ENCODE results near the gene PHACTR3.

PHACTR3 gene

DNA sequence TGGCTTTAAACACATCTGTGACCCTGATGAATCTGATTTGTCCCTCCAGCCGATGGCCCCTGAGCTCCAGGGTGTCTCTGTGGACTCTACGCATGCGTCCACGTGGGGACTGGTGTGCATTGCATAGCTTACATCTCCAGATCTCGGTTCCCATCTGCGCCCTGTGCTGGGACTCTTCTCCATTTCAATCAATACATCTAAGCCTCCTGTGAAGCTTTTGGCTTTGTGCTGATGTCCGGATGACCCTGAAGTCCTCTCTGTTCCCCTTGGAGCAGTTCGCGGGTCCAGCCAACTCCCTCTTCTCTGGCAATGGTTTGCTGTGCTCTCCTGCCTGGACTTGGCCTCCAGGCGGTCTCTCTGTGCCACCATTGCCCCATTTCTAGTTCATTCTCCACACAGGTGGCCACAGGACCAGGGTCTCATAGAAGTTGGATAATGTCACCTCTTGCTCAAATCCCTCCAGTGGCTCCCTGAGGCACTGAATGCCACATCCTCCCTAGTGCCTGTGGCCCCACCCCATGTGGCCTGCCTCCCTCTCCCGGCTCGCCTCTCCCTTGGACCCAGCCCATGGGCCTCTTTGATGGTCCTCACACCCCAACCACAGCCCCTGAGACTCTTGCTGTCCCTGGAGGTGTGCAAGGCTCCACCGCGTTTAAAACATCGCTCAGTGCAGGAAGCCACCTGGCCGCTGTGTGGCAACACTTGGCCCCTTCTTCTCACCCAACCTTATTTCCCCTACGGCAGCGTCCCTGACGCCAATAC is 173.7 kb downstream of the PHACTR3 start:
- DNase-seq (ENCODE audit: low read depth) = no peak

DNA sequence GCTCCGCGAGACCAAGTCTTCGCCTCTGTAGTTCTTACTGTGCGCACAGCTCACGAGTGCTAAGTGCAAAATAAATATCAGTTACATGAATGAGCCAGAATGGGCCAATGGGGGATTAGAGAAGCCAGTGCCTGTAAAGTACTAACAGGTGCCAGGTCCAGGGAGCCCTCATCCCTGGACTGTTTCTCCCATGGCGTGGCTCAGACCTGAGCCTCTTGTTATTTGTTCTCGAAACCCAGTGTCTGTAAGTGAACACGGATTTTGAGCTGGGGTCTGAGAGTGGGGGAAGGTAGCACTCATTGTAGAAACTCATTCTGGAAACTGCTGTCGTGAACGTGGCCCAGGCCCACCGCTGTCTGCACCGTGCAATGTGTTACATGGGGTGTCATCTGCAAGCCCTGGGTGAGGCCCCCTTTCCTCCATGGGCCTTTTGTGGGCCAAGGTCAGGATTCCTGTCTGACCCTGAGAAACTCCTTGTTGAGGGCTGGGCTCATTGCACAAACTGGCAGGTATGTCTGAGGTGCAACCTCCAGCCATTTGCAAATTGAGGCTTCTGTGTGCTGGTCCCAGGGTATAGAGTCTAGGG is 174.4 kb downstream of the PHACTR3 start:
- DNase-seq (ENCODE audit: low read depth) = no peak

DNA sequence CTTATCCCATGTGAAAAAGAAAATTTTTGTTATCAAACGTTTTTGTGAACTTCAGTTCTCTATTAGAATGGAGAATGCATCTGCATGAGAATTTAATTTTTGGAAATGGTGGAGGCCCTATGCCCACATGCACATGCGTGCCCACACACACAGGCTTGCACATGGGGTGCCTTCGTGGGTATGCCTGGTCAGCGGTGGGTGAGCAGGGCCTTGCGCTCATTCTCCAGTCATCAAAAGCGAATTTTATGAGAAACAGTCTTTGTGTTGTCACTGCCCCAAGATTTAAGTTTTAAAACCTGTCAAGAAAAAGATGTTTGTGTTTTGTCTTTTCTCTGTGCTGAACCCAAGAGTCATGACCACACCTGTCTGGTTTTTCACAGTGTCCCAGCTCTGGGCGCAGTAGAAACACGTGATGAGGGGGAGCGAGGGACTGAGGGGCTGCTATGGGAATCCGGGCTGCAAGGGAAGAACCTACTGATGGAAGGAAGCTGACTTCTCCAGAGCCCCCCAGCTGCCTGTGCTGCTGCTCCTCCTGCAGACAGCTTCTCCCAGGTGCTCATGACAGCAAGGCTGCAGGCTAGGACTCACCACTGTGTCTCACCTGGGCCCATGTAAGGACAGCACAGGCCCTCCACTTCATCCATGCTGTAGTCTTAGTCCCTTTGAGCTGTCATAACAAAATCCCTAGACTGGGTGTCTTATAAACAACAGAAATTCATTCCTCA is 175.5 kb downstream of the PHACTR3 start:
- DNase-seq (ENCODE audit: low read depth) = no peak

DNA sequence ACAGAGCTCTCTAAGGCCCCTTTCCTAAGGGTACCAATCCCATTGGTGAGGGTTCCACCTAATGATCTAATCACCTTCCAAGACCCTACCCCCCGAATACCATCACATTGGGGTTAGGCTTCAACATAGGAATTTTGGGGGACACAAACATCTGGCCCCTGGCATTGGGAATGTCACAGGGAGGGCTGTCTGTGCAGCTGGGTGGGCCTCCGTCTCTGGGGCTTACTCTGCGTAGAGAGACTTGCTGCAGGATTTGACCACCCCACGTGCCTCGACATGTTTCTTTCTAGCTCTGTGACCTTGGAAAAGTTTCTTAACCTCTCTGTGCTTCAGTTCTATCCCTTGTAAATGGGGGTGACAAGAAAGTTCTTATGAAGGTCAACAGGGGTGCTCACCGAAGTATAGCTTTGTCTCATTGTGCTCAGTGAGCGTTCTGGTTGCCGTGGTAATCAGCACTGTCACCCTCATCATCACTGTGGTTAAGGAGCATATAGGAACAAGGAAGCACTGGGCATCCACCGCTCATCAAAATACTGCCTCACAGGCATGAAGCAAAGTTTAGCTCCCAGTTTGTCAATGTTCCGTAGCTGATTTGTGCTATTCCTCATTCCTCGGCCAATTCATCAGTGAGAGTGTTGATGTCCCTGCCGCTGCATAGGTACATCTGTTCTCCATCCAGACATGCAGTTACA is 176.3 kb downstream of the PHACTR3 start:
- no peak for DNase-seq (ENCODE audit: low read depth)

DNA sequence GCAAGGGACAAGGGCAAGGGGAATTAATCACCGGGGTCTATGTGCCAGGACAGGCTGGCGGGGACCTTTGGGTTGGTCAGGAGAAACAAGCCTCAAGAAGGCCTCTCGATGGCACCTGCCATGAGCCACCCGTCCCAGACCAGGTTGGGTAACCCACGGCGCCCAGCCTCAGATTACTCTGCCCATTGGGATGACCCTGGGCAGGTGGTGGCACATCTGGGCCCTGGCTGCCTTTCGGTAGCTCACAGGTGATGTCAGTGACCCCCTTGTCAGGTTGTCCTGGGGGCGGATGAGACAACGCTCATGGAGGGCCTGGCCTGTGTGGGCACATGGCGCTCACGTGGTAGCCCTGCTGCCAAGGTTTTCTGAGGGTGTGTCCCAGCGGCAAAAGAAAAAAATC is 176.9 kb downstream of the PHACTR3 start:
- DNase-seq (ENCODE audit: low read depth) = no peak

DNA sequence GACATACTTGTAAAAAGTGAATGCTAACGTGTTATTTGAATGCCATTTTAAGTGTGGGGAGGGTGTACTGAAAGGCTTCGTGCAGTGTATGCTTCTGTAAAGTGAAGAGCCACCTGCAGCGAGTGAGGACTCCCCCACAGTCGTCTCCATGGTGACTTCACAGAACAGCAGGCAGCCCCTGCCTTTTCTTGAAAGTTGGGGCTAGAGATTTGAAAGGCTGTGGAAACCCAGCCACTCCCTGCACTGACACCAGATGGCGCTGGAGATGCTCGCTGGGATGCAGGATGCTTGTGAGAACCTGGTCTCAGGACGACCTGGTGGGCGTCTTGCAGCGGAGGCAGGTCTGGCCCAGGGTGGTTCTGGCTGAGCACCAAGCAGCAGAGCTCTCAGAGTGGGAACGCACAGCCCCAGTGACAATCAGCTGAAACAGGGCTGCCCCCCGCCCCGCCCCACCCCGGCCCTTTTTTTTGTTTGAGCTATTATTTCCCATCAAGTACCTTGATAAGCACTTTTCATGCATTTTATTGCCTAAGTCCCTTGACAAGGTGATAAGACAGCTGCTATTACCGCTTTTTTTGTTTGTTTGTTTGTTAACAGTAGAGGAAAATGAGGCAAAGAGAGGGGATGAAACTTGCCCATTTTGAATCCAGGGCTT is 178.8 kb downstream of the PHACTR3 start:
- DNase-seq (ENCODE audit: low read depth) = peak; percentile 6

DNA sequence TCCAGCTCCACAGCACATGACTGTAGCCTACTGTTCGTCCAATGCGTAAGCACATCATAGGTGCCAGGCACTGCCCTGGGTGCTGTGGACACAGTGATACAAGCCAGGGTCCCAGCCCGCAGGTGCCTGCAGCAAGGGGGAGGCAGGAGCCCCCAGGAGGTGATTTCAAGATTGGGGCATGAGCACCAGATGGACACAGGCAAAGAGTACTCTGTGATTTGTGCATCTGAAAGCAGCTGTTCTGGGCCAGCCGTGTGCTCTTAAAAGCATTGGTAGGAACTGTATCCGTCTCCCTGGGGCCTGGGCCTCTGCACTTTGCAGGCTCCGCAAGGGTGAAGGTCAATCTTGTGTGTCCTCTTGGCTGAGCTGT is 179.3 kb downstream of the PHACTR3 start:
- no peak for DNase-seq (ENCODE audit: low read depth)

DNA sequence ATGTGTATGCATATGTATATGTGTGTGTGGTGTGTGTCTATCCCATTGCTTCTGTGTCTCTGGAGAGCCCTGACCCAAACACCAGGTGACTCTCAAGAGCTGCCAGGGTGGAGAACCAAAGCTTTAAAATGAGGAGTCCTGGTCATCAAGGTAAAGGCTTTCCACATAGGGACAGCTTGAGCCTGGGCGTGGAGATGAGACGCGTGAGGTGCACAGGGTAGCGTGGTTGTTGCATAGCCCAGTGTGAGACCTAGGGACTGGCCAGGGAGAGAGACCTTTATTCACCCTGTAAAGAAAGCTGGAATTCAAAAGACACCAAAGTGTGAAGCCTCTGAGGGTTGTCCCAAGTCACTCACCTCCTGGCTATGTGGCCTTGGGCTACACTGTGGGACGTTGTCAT is 180.0 kb downstream of the PHACTR3 start:
- no peak for DNase-seq (ENCODE audit: low read depth)

DNA sequence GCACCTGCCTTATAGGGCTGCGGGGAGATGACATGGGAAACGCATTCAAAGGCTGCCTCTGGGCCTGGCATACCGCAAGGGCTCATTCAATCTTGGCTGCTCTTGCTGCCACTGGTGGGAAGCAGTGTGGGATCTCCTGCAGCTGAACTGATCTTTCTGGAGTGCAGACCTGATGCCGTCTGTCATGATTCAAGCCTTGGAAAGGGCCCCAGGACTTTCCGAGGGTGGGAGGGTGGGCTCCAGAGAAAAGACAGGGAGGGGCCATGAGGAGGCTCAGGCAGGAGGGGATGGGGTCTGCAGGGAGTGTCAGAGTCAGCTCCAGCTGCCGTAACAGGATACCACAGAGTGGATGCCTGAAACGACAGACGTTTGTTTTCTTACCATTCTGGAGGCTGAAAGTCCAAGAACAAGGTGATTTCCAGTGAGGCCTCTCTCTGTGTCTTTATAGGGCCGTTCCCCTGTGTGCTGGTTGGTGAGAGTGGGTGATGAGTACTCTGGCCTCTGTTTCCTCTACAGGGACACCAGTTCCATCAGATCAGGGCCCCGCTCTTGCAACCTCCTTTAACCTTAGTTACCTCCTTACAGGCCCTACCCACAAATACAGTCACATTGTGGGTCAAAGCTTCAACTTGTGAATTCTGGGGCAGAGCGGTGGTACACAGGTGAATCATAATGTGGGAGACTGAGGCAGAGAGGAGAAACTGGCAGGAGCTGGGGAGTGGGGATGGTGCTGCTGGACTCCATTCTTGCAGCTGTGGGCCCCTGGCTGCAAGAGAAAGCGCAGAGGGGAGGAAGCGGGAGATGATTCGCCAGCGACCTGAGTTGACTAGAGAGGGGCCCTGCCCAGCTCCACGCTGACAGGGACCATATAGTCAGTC is 180.7 kb downstream of the PHACTR3 start:
- DNase-seq (ENCODE audit: low read depth) = no peak

DNA sequence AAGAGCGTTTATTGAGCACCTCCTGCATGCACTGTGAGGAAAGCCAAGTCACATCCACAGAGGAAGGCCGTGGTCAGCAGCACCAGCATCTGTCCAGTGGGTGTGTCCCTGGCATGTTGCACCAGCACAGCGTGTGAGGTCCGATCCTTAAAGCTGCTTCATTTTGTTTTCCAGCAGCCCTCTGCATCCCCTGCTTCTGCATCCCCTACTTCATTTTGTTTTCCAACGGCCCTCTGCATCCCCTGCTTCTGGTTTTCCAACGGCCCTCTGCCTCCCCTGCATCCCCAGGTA is 181.3 kb downstream of the PHACTR3 start:
- no peak for DNase-seq (ENCODE audit: low read depth)

DNA sequence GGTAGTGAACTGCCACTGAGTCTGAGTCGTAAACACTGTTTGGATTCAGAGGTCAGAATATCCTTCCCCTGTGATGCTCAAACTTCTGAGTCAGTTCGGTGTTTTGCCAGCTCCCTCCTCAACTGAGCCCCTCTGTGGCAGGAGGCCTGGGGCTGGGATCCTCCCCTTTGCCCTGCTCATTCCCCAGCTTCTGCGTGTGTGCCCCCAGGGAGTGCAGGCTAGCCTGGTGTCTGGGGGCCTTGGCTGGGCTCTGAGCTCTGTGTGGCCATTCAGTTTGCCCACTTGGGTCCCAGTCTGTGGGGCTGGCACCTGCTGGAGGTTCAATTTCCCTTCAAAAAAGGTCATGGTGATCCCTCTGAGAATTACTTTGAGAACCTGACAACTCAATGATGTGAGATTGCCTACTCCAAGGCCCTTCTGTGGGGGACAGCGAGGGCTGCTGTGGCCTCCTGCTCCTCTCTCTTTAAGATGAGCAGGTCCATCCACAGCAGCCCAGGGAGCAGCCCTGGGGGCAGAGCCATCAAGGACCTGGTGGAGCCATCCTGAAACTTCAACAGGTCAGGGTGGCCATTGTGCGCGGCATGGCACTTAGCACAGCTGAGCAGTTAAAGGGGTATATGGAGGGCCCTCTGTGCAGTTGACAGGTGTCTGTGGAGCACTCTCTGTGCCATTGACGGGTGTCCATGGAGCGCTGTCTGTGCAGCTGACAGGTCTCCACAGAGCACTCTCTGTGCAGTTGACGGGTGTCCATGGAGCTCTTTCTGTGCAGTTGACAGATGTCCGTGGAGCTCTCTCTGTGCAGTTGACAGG is 181.9 kb downstream of the PHACTR3 start:
- DNase-seq (ENCODE audit: low read depth) = no peak

DNA sequence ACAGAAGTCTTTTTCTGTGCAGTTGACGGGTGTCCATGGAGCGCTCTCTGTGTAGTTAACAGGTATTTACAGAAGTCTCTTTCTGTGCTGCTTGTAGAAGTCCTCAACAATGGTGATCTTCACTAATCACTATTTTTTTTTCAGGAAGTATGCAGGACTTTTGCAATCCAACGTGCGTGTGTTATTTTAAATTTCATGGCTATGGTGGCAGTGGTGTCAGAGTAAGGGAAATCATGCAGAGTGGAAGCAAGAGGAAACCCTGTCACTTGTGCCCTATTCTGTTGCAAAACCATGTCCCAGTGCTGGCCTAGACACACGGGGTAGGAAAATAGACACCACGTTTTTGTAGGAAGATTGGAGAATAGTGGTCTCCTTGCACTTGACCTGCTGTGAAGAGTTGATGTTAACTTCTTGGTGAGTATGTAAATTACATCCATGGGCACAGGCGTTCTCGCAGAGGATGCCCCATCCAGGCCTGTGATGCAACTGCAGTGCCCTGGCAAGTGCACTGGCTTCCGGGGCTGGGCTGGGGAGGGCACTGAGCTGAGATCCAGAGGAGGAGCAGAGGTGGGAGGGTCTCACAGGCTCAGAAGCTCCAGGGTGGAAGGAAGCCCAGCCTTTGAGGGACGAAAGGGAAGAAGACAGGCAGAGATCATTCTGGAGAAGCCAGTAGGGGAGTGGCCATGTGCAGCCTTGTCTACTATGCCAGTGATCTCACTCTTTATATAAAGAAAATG is 182.6 kb downstream of the PHACTR3 start:
- DNase-seq (ENCODE audit: low read depth) = no peak

DNA sequence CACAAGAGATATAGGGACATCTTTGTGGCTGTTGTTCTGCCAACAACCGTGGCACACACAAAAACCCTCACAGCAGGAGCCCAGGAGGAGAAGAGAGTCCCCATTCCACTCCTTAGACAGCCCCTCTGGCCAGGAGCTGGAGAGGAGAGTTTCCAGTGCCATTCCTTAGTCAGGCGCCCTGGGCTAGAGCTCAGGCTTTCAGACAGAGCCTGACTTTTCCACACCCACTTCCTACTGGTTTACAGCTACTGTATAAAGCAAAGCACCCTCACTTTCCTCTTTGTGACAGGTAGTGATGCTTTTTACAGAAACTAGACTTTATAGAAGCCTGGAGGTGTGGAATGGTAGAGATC is 183.2 kb downstream of the PHACTR3 start:
- no peak for DNase-seq (ENCODE audit: low read depth)

DNA sequence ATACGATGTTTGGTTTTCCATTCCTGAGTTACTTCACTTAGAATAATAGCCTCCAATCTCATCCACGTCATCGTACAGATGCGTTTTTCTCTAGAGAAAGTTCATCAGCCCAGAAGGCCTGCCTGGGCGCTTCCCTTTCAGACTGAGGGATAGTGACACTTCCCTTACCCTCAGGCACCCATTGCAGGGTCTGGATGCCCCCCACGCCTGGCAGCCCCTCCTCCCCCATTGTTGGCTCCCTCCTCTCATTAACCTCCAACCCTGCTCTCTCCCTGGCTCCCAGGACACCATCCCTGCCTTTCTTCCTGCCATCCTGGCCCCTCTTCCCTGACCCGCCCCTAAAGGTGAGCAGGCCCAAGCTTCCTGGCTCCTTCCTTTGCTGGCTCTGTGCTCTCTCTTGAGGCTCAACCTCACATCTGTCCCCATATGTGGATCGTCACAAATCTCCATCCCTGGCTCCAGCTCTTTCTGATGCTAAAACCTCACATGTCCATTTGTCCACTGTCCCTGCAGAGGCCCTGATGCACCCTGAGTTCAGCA is 183.9 kb downstream of the PHACTR3 start:
- DNase-seq (ENCODE audit: low read depth) = no peak

DNA sequence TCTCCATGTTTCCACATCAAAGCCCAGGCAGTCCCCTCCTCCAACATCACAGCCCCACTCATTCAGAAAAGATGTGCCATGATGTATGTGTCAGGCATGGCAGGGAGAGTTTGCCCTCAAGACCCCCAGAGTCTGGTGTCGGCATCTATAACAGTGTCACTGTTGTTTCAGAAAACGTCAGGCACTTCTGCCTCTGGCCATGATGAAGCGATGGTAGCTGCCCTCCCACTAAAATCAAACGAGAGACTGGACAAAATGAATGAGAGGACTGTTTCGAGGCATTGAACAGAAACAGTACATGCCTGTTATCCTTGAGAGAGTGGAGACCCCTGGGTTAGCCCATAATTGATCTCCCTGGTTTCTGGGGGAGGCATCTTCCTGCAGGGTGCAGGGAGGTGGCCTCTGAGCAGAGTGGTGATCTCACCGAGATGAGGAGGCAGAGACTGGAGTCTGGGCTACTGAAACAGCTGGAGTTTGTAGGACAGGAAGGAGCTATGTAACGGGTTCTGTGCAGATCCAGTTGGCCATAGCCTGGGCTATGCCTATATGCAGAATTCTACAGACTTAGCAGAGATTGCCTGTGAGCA is 184.6 kb downstream of the PHACTR3 start:
- no peak for DNase-seq (ENCODE audit: low read depth)

DNA sequence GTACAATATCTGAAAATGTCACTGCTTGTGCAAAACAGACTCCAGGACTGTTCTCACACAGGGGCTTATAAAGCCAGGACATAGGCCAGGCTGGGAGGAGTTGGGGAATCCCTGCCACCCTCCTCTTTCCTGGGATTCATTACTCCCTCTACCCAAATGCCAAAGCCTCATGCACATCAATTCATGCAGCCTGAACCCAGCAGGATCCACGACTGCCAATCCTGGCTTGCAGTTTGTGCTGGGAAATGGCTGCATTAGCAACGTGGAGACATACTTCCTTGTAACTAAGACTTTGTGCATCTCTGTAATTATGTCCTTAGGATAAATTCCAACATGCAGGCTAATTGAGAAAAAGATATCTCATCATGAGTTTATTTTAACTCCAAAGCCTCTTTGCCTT is 185.3 kb downstream of the PHACTR3 start:
- no peak for DNase-seq (ENCODE audit: low read depth)

DNA sequence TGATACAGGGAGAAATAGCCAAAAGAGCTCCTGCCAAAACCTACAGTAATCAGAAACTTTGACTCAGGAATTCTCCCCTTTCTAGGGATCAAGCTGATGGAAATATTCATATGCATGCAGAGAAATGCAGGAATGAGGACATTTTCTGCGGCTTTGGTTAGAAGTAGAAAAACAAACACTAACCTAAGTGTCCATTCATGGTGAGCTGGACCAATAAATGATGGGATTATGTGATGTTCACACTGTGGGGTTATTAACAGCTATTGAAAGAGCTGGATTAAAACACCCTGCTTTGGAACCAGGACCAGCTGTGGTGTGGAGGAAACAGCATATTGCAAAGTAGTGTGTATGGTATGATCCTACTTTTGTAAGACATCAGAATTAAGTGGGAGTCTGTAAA is 186.0 kb downstream of the PHACTR3 start:
- no peak for DNase-seq (ENCODE audit: low read depth)

DNA sequence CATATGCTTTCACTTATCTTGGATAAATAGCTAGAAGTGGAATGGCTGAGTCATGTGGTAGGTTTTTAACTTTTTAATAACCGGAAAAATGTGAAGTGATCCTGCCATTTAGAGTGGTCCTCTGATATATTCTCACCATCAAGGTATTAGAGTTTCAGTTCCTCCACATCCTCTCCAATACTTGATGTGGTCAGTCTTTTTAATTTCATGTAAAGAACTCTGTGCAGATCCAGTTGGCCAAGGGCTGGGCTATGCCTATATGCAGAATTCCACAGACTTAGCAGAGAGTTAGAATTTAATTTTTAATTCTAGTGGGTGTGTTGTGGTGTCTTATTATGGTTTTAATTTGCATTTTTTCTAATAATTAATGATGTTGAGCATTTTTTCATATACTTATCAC is 188.0 kb downstream of the PHACTR3 start:
- no peak for DNase-seq (ENCODE audit: low read depth)

DNA sequence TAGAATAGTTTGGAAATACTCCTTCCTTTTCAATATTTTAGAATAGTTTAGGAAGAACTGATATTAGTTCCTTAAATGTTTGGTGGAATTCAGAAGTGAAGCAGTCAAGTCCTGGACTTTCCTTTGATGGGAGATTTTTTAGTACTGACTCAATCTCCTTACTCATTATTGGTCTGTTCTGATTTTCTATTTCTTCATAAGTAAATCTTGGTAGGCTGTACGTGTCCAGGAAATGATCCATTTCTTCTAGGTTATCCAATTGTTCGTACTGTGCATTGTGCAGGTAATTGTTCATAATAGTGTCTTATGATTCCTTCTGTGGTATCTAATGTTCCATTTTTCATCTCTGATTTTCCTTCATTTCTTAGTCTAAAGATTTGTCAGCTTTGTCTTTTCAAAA is 190.2 kb downstream of the PHACTR3 start:
- no peak for DNase-seq (ENCODE audit: low read depth)
